Gastrocnemius medialis (tissue), 4 donors: ENCODE measurements around the gene SETBP1. TPM values are rescaled to one million over a fixed set of nuclear protein-coding genes. Genes with fewer than 3 reads are reported as not detected.
A peak's percentile ranks its signal among the peaks of the same experiment; 100 is the strongest.

Experiments
- ATAC-seq, 2 donors: fragments of 150-250 bp; one replicate each; pipeline ENCODE4 v1.9.1; 2016
- DNase-seq, 2 donors: peaks; one replicate each; pipeline ENCODE4 v3.0.0-alpha.2; 2019
- H3K27ac ChIP-seq, 4 donors: fragments of 200-600 bp; sonication (generic); 1 replicate in 1 of 4; 2 replicates in 3 of 4; pipeline ENCODE4 v1.5.1; 2016 to 2018; ENCODE audit warnings: mild to moderate bottlenecking in 2 of 4, moderate library complexity in 1 of 4
- H3K27me3 ChIP-seq, 3 donors: fragments of 200-600 bp; sonication (generic) in 2 of 3; 1 replicate in 1 of 3; 2 replicates in 2 of 3; pipeline versions ENCODE4 v1.5.1 to v1.6.0; 2016 to 2019; ENCODE audit warnings: mild to moderate bottlenecking in 1 of 3, moderate library complexity in 1 of 3
- H3K36me3 ChIP-seq, 2 donors: fragments of 200-600 bp; sonication (generic) in 1 of 2; one replicate each; pipeline ENCODE4 v1.5.1; 2017 to 2018
- H3K4me1 ChIP-seq, 2 donors: fragments of 200-600 bp; sonication (generic) in 1 of 2; one replicate each; pipeline ENCODE4 v1.5.1; 2016 to 2017; ENCODE audit warnings: mild to moderate bottlenecking in 2 of 2
- H3K4me3 ChIP-seq, 4 donors: fragments of 200-600 bp; sonication (generic) in 3 of 4; 1 replicate in 1 of 4; 2 replicates in 3 of 4; pipeline ENCODE4 v1.5.1; 2016 to 2019; ENCODE audit warnings: mild to moderate bottlenecking in 2 of 4
- H3K9me3 ChIP-seq, 3 donors: fragments of 200-600 bp; sonication (generic) in 2 of 3; 1 replicate in 1 of 3; 2 replicates in 2 of 3; pipeline ENCODE4 v1.5.1; 2016 to 2019
- POLR2A ChIP-seq, 2 donors: fragments of 450-650 bp; IDR thresholded peaks; one replicate each; pipeline ENCODE4 v1.6.1; 2017; ENCODE audit warnings: antibody characterized with exemption in 2 of 2, mild to moderate bottlenecking in 2 of 2, moderate library complexity in 2 of 2
- in situ Hi-C, 4 donors: fragments of 200-750 bp; cut with MboI; loops; one replicate each; pipeline versions ENCODE4 v1.15.0 to v1.8.0; 2017; ENCODE audit warnings: low sequenced_read_pairs in 4 of 4
- intact Hi-C: fragments of 100-400 bp; cut with DNase I; formaldehyde crosslinking; loops from one replicate; pipeline ENCODE4 v1.15.1; 2023; ENCODE audit warnings: low total_unique reads
- total RNA-seq, 4 donors: library from RNA; depleted of rRNA; stranded (reverse); fragments of >200 nt; gene quantifications; one replicate each; pipeline versions ENCODE4 v1.1.0 to v1.2.3, GENCODE V29; 2016
- TF ChIP-seq, protein P1 (sequence below), 5 experiments: fragments of 450-650 bp in 3 of 5; fragments of 200-600 bp in 2 of 5; sonication (generic) in 2 of 5; IDR thresholded peaks in 4 of 5; conservative IDR thresholded peaks in 1 of 5; 1 replicate in 4 of 5; 2 replicates in 1 of 5; pipeline ENCODE4 v1.5.1; 2016 to 2019; ENCODE audit warnings: antibody characterized with exemption in 5 of 5, mild to moderate bottlenecking in 3 of 5, moderate library complexity in 3 of 5

The SETBP1 gene
- total RNA-seq, 4 donors from 2014 or later, result 9.2 to 20.0 (median 15.3) TPM

- no peak overlapping the region for H3K27ac ChIP-seq
- no peaks in the 10 kb centered on the region for H3K27me3 ChIP-seq
- peaks cover 0 to 21% of the 10 kb centered on the region in 2 donors for H3K4me1 ChIP-seq
- H3K9me3 ChIP-seq, result no peaks in the 10 kb centered on the region
- no peak overlapping the region for H3K4me3 ChIP-seq
- in situ Hi-C loops, result no loop called here
- DNase-seq (no peak), ATAC-seq (no peak)
- no peak for TF ChIP-seq POLR2A (IDR thresholded peaks at IDR 0.05)
- TF ChIP-seq, protein P1, sequence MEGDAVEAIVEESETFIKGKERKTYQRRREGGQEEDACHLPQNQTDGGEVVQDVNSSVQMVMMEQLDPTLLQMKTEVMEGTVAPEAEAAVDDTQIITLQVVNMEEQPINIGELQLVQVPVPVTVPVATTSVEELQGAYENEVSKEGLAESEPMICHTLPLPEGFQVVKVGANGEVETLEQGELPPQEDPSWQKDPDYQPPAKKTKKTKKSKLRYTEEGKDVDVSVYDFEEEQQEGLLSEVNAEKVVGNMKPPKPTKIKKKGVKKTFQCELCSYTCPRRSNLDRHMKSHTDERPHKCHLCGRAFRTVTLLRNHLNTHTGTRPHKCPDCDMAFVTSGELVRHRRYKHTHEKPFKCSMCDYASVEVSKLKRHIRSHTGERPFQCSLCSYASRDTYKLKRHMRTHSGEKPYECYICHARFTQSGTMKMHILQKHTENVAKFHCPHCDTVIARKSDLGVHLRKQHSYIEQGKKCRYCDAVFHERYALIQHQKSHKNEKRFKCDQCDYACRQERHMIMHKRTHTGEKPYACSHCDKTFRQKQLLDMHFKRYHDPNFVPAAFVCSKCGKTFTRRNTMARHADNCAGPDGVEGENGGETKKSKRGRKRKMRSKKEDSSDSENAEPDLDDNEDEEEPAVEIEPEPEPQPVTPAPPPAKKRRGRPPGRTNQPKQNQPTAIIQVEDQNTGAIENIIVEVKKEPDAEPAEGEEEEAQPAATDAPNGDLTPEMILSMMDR (IDR thresholded peaks at IDR 0.05 in 4 of 5, conservative IDR thresholded peaks at IDR 0.05 in 1 of 5), result no peak
- intact Hi-C loops, result no loop called here
- H3K36me3 ChIP-seq, result no peaks in the 10 kb centered on the region
Measured at GRCh38 chr18:45046228-45046627, 365.5 kb downstream of the SETBP1 start.

- DNase-seq (no peak), ATAC-seq (no peak)
- H3K4me1 ChIP-seq, result peaks cover 0 to 21% of the 10 kb centered on the region in 2 donors
- no peaks in the 10 kb centered on the region for H3K9me3 ChIP-seq
- TF ChIP-seq, protein P1 (IDR thresholded peaks at IDR 0.05 in 4 of 5, conservative IDR thresholded peaks at IDR 0.05 in 1 of 5), result no peak
- no peak for TF ChIP-seq POLR2A (IDR thresholded peaks at IDR 0.05)
- no peaks in the 10 kb centered on the region for H3K36me3 ChIP-seq
- H3K27me3 ChIP-seq, result no peaks in the 10 kb centered on the region
- in situ Hi-C loops, result no loop called here
- no peak overlapping the region for H3K27ac ChIP-seq
- H3K4me3 ChIP-seq, result no peak overlapping the region
- intact Hi-C loops, result no loop called here
Measured at GRCh38 chr18:45046961-45047360, 366.3 kb downstream of the SETBP1 start.

DNA sequence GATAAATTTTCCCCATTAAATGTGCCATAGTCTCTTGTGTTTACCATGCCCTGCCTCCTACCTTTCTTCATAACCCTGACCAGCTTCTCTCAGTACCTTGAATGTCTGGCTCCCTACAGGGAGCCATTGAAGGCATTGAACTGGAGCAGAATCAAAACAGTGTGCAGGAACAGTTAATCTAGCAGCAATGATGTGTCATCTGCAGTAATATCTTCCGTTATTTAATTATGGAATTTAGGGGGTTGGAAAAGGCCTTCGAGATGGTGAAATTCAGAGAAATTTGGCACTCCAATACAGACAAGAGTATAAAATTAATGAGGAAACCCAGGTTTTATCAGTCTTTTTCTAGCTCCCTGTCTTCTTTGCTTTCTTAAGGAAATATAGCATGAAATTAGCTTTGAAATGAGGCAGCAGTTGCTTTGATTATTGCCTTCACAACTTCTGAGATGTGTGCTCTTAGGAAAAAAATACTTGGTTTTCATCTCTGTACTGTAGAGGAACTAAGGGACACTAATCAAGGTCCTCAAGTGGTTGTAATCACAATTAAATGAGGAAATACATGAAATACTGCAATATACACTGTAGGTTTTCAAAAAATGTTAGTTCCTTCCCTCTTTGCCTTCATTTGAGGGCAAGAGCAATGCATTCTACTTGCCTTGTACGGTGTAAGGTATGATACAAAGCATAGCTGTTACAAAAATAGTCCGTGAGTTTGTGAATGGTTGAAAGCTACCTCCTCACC is 369.1 kb downstream of the SETBP1 start:
- DNase-seq (no peak), ATAC-seq (peak in 1 of 2 donors; percentile 68)
- Histone ChIP-seq H3K36me3 (no peaks in the 10 kb centered on the region), H3K4me3 (no peak overlapping the region), H3K4me1 (peaks cover 0 to 21% of the 10 kb centered on the region in 2 donors), H3K9me3 (no peaks in the 10 kb centered on the region), H3K27ac (no peak overlapping the region), H3K27me3 (no peaks in the 10 kb centered on the region)
- in situ Hi-C loops, result loop anchor here in 1 of 4 donors (25.0 kb wide), 1 partner anchor 338 kb away; no protein-coding TSS in a partner anchor
- intact Hi-C loops, result no loop called here
- no peak for TF ChIP-seq POLR2A (IDR thresholded peaks at IDR 0.05)
- TF ChIP-seq, protein P1 (IDR thresholded peaks at IDR 0.05 in 4 of 5, conservative IDR thresholded peaks at IDR 0.05 in 1 of 5), result no peak

DNA sequence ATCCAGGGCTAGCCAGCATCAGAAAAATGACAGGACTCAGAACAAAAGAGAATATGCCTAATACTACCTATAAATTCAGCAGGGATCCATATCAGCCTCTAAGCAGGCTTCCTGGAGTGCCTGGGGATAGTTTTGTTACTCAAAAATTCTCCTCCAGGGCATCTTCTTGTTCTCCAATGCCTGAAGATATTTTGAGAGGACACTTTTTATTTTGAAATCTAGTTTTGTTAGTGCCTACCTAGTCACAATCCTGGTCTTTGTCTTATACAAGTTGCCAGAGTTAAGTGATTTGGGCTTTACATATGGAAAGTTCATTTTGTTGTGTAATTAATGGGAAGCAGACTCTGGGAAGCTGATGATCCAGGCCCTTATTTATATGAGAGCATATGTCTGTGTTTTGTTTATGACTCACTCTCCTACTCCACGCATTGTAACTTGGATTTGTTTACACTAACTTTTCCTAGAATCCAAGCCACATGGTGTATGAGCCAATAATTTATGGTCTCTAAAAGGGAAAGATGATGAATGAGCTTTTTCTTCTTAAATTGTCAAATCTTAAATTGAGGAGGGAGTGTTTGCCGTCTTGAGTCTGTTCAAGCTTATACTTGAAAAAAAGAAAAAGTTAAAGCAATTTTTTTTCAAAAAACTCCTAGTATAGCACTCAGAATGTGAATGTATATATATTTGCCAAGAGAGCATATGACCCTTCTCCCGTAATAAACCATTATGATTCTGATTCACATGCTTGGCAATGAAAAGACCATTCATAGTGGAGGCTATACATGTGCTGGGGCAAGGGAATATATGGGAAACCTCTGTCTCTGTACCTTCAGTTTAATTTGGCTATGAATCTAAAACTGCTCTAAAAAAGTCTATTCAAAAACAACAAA is 370.3 kb downstream of the SETBP1 start:
- ATAC-seq (peak in 1 of 2 donors; percentile 87), DNase-seq (no peak)
- H3K4me3 ChIP-seq, result no peak overlapping the region
- H3K4me1 ChIP-seq, result peaks cover 0 to 21% of the 10 kb centered on the region in 2 donors
- H3K36me3 ChIP-seq, result no peaks in the 10 kb centered on the region
- H3K27ac ChIP-seq, result peak overlapping the region in 1 of 4 donors; percentile 6
- TF ChIP-seq, protein P1 (IDR thresholded peaks at IDR 0.05 in 4 of 5, conservative IDR thresholded peaks at IDR 0.05 in 1 of 5), result no peak
- no peak for TF ChIP-seq POLR2A (IDR thresholded peaks at IDR 0.05)
- in situ Hi-C loops (loop anchor here in 1 of 4 donors (25.0 kb wide), 1 partner anchor 336 kb away; no protein-coding TSS in a partner anchor), intact Hi-C loops (no loop called here)
- no peaks in the 10 kb centered on the region for H3K27me3 ChIP-seq
- no peaks in the 10 kb centered on the region for H3K9me3 ChIP-seq
